ENCODE results near the gene CEP170B. TPM values are rescaled to one million over a fixed set of nuclear protein-coding genes. Genes with fewer than 3 reads are reported as not detected.

Gene CEP170B
- total RNA-seq, 1 donor from 2014 or later = 30.3 TPM

DNA sequence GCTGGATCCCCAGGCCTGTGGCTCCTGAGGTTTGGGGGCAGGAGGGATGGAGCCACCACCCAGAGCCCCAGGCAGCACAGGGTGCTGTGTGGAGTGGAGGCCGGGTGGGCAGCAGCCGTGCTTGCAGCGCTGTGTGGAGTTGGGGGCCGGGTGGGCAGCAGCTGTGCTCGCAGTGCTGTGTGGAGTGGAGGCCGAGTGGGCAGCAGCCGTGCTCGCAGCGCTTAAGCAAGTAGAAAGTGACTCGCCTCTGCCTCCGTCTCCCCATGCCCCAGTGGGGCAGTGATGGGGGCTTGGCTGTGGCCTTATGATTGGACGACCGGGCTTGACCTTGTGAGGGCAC lies 10.3 kb downstream of the CEP170B start:
- Histone ChIP-seq H3K36me3 (no peaks in the 10 kb centered on the region), H3K4me1 (no peaks in the 10 kb centered on the region), H3K27me3 (no peaks in the 10 kb centered on the region), H3K4me3 (no peak overlapping the region), H3K27ac (no peak overlapping the region), H3K9me3 (no peaks in the 10 kb centered on the region)
- DNase-seq = no peak
- intact Hi-C loops (cut with DNase I) = no loop called here
- TF ChIP-seq, protein P1, sequence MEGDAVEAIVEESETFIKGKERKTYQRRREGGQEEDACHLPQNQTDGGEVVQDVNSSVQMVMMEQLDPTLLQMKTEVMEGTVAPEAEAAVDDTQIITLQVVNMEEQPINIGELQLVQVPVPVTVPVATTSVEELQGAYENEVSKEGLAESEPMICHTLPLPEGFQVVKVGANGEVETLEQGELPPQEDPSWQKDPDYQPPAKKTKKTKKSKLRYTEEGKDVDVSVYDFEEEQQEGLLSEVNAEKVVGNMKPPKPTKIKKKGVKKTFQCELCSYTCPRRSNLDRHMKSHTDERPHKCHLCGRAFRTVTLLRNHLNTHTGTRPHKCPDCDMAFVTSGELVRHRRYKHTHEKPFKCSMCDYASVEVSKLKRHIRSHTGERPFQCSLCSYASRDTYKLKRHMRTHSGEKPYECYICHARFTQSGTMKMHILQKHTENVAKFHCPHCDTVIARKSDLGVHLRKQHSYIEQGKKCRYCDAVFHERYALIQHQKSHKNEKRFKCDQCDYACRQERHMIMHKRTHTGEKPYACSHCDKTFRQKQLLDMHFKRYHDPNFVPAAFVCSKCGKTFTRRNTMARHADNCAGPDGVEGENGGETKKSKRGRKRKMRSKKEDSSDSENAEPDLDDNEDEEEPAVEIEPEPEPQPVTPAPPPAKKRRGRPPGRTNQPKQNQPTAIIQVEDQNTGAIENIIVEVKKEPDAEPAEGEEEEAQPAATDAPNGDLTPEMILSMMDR (IDR thresholded peaks at IDR 0.05) = no peak
- ATAC-seq = no peak

DNA sequence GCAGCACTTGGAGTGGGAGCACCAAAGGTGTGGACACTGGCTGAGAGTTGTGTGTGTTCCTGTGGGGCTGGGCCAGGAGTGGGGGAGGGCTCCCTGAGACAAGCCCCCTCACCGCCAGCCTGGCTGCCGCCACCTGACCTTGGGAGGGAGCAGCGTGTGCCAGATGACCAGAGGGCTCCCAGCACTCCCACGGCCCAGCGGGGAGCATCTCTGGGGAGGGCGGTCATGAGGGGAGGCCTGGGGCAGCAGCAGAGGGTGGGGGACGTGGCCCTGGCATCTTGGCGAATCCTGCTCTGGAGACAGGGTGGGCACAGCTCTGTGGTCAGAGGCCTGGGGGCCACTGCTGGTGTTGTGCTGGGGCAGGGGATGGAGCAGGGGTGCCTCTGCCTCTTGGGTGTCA lies 10.7 kb downstream of the CEP170B start:
- TF ChIP-seq, protein P1 (IDR thresholded peaks at IDR 0.05) = no peak
- Histone ChIP-seq H3K4me3 (no peak overlapping the region), H3K36me3 (no peaks in the 10 kb centered on the region), H3K27me3 (no peaks in the 10 kb centered on the region), H3K4me1 (no peaks in the 10 kb centered on the region), H3K9me3 (no peaks in the 10 kb centered on the region), H3K27ac (no peak overlapping the region)
- intact Hi-C loops (cut with DNase I) = no loop called here
- ATAC-seq (no peak), DNase-seq (peak; percentile 61)

DNA sequence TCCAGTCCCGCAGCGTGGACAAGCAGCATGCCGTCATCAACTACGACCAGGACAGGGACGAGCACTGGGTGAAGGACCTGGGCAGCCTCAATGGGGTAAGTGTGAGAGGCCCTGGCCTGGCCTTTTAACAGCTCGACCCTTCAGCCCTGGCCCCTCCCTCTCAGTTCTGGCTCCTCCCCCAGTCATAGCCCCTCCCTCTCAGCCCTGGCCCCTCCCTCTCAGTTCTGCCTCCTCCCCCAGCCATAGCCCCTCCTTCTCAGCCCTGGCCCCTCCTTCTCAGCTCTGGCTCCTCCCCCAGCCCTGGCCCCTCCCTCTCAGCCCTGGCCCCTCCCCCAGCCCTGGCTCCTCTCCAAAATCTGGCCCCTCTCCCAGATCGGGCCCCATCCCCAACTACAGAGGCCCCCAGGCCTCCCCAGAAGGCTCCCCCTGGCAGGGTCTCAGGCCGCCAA lies 11.2 kb downstream of the CEP170B start:
- DNase-seq (peak; percentile 61), ATAC-seq (peak; percentile 77)
- H3K36me3 ChIP-seq = no peaks in the 10 kb centered on the region
- H3K9me3 ChIP-seq = no peaks in the 10 kb centered on the region
- intact Hi-C loops (cut with DNase I) = no loop called here
- H3K27me3 ChIP-seq = no peaks in the 10 kb centered on the region
- TF ChIP-seq, protein P1 (IDR thresholded peaks at IDR 0.05) = no peak
- H3K4me3 ChIP-seq = no peak overlapping the region
- no peak overlapping the region for H3K27ac ChIP-seq
- H3K4me1 ChIP-seq = no peaks in the 10 kb centered on the region

DNA sequence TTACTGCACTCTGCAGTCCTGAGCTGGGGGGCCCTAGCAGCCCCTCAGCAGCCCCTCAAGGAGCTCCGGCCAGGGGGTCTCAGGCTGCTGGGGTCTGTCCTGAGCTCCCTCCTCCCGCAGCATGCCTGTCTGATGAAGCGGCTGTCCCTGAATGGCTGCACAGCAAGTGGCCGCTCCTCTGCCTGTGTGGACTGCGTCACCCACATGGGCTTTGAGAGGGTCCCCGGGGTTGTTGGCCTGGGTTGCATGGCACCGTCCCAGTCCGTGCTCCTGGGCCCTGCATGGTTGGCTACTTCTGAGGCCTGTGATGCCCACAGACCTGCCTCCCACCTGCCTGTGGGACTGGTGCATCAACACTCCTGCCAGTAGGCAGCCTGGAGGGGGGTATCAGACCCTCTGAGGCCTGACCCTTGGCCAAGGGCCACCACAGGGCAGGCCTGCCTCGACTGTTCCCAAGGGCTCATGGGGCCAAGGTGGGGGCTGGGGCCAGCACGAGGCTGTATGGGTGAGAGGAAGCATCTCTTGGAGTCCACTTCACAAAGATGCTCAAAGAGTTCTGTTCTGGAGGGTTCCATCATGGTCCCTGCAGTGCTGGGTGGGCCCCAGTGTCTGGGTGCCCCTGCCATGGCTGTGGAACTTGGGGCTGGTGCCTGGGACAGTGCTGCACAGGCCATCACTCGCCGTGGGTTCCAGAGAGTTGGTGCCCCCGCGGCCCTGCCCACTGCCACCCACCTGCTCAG lies 12.2 kb downstream of the CEP170B start:
- no peak overlapping the region for H3K4me3 ChIP-seq
- no peak overlapping the region for H3K27ac ChIP-seq
- ATAC-seq = no peak
- no peaks in the 10 kb centered on the region for H3K27me3 ChIP-seq
- no peaks in the 10 kb centered on the region for H3K36me3 ChIP-seq
- TF ChIP-seq, protein P1 (IDR thresholded peaks at IDR 0.05) = no peak
- H3K4me1 ChIP-seq = no peaks in the 10 kb centered on the region
- H3K9me3 ChIP-seq = no peaks in the 10 kb centered on the region
- intact Hi-C loops (cut with DNase I) = no loop called here
- no peak for DNase-seq

DNA sequence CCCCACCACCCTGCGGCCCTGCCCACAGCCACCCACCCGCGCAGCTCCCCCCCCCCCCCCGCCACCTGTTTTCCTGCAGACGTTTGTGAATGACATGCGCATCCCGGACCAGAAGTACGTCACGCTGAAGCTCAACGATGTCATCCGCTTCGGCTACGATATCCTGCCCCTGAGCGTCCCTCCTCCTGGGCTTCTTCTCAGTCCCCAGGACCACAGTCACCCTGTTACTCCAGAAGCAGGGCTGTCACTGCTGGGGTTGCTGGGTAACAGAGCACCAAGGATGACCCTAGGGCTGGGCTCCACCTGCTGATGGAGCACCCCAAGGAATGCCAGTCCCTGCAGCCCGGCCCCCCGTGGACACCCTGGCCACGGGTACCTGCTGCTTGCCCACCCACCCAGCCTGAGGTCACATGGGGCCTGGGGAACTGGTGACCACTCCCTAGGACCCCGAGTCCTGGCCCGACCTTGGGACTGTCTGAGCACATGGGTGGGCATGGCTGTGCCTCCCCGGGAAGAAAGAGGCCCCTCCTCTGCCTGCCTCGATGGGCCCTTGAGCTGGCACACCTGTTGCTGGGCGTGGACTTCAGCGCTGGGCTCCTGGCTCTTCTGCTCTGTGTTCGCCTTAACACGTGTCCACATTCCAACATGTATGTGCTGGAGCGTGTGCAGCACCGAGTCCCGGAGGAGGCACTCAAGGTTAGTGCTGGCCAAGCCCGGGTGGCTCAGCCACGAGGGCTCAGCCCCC lies 12.9 kb downstream of the CEP170B start:
- TF ChIP-seq, protein P1 (IDR thresholded peaks at IDR 0.05) = no peak
- ATAC-seq (no peak), DNase-seq (no peak)
- intact Hi-C loops (cut with DNase I) = no loop called here
- no peaks in the 10 kb centered on the region for H3K27me3 ChIP-seq
- no peak overlapping the region for H3K27ac ChIP-seq
- no peaks in the 10 kb centered on the region for H3K4me1 ChIP-seq
- no peak overlapping the region for H3K4me3 ChIP-seq
- H3K9me3 ChIP-seq = no peaks in the 10 kb centered on the region
- no peaks in the 10 kb centered on the region for H3K36me3 ChIP-seq

Measured in upper lobe of right lung (tissue), 1 donor.